Pancreas (tissue), 10 donors: Measurements from ENCODE around the gene RING1. TPM values are rescaled to one million over a fixed set of nuclear protein-coding genes. Genes with fewer than 3 reads are reported as not detected.

Source experiments
- ATAC-seq, 4 donors: fragments of 200-7000 bp; cut with Tn5 transposase; one replicate each; pipeline versions ENCODE4 v1.8.0 to v1.9.1; 2020; ENCODE audit warnings: mild to moderate bottlenecking in 4 of 4, moderate library complexity in 4 of 4
- DNase-seq, 6 donors: peaks; one replicate each; pipeline ENCODE4 v3.0.0-alpha.2; 2020
- FAIRE-seq: peaks from 2 replicates; lab custom pipeline; 2012; peaks lifted over from hg19 to GRCh38; lab: Jason Lieb, UNC
- H3K27ac ChIP-seq, 4 donors: fragments of 200-600 bp; sonication (generic); 1 replicate in 3 of 4; 2 replicates in 1 of 4; pipeline versions ENCODE4 v1.5.0 to v1.8.0; 2020
- H3K27me3 ChIP-seq, 4 donors: fragments of 200-600 bp; one replicate each; pipeline ENCODE4 v1.8.0; 2021
- H3K36me3 ChIP-seq, 3 donors: fragments of 200-600 bp; sonication (generic) in 1 of 3; one replicate each; pipeline versions ENCODE4 v1.5.0 to v1.8.0; 2020 to 2021
- H3K4me1 ChIP-seq, 3 donors: fragments of 200-600 bp; one replicate each; pipeline ENCODE4 v1.8.0; 2021
- H3K4me3 ChIP-seq, 4 donors: fragments of 200-600 bp; sonication (generic) in 2 of 4; one replicate each; pipeline versions ENCODE4 v1.5.0 to v1.8.0; 2020 to 2021
- H3K9me3 ChIP-seq, 4 donors: fragments of 200-600 bp; one replicate each; pipeline ENCODE4 v1.8.0; 2021
- WGBS, 2 donors: extraction: QIAGEN DNeasy Blood & Tissue Kit; methylation state at CpG; one replicate each; pipeline ENCODE4 v1.1.7; 2013; 5-methylcytosine and 5-hydroxymethylcytosine counted together
- intact Hi-C, 3 donors: fragments of 100-400 bp; cut with DNase I; formaldehyde crosslinking; loops; one replicate each; pipeline versions ENCODE4 v1.11.1 to v1.14.2; 2022
- polyA plus RNA-seq, 2 donors: library from polyadenylated mRNA; stranded (reverse); fragments of 200-250 nt; gene quantifications; one replicate each; pipeline ENCODE4 v1.2.3, GENCODE V29; 2013
- total RNA-seq, 6 donors: library from RNA; stranded (reverse); fragmentation: NEBNext Ultra II Directional in 4 of 6; extraction: Animal tissue kit (Norgen Biotek cat#: 25700) in 4 of 6; gene quantifications; one replicate each; pipeline versions ENCODE4 v1.2.1 to v1.2.4, GENCODE V29; 2021 to 2023
- TF ChIP-seq, protein P1 (sequence below), 4 donors: fragments of 200-600 bp; sonication (generic) in 3 of 4; IDR thresholded peaks; one replicate each; pipeline versions ENCODE4 v1.5.0 to v1.8.0; 2021; ENCODE audit warnings: antibody characterized with exemption in 4 of 4
- donor health status: healthy with polysubstance abuse.
- donor health status: DM: no; HTN: no; CAD: no; lungs with moderate emphysema.
- donor health status: DM: no; HTN: no; CAD: no.
- donor health status: control.
- donor health status: control.
- donor health status: Bipolar disorder and iron deficiency.
- donor health status: DM: yes; HTN: yes; CAD: no.
- donor health status: DM: no; HTN: no; CAD: no.
- donor health status: DM: no; HTN: no; CAD: no.
- donor health status: DM: yes; HTN: yes; CAD: no.

Gene RING1
- total and polyA plus RNA-seq, 8 donors: 15.0 to 57.6 (median 22.1) TPM

GRCh38 chr6:33172688-33173534, 35.4 kb upstream of the RING1 start:
- FAIRE-seq: no peak
- 44 to 45% methylated on average over 16 of the region's 16 CpGs for WGBS, 2 donors
- H3K27ac ChIP-seq: no peak overlapping the region
- TF ChIP-seq, protein P1, sequence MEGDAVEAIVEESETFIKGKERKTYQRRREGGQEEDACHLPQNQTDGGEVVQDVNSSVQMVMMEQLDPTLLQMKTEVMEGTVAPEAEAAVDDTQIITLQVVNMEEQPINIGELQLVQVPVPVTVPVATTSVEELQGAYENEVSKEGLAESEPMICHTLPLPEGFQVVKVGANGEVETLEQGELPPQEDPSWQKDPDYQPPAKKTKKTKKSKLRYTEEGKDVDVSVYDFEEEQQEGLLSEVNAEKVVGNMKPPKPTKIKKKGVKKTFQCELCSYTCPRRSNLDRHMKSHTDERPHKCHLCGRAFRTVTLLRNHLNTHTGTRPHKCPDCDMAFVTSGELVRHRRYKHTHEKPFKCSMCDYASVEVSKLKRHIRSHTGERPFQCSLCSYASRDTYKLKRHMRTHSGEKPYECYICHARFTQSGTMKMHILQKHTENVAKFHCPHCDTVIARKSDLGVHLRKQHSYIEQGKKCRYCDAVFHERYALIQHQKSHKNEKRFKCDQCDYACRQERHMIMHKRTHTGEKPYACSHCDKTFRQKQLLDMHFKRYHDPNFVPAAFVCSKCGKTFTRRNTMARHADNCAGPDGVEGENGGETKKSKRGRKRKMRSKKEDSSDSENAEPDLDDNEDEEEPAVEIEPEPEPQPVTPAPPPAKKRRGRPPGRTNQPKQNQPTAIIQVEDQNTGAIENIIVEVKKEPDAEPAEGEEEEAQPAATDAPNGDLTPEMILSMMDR (IDR thresholded peaks at IDR 0.05): peak in 3 of 4 donors; percentile 9 to 18 (median 13)
- H3K4me3 ChIP-seq: no peak overlapping the region
- no peak for DNase-seq
- peak in 3 of 4 donors; percentile 54 to 84 (median 56) for ATAC-seq
- no peaks in the 10 kb centered on the region for H3K36me3 ChIP-seq
- intact Hi-C loops: no loop called here
- H3K4me1 ChIP-seq: no peaks in the 10 kb centered on the region
- H3K9me3 ChIP-seq: no peaks in the 10 kb centered on the region
- H3K27me3 ChIP-seq: no peaks in the 10 kb centered on the region

DNA sequence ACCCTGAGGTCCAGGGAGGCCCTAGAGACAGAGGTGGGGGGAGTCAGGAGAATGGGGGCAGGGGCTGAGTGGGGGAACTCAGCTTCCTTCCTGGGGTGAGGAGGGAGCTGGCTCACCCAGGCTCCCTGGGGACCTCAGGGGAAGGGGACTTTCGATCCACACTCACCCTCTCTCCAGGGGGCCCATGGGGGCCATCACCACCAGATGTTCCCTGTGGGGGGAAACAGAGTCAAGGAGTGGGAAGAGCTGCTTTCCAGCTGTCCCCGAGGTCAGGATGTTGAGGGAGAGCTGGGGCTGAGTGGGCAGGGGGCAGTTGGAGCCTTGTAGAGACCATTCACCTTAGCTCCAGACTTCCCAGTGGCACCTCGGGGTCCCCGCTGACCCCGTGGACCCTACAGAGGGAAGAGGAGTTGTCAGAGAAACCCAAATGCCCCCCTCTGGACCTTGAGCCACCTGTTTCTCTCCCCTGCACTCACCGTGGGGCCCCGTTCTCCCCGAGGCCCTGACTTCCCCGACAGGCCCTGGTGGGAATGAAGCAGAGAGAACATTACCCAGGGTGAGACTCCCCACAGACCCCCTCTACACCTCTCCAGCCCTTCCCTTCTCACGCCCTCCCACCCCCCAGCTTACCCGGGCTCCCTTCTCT, 34.6 kb upstream of the RING1 start:
- DNase-seq (no peak), FAIRE-seq (no peak), ATAC-seq (no peak)
- Histone ChIP-seq H3K36me3 (no peaks in the 10 kb centered on the region), H3K4me1 (no peaks in the 10 kb centered on the region), H3K27me3 (no peaks in the 10 kb centered on the region), H3K27ac (no peak overlapping the region), H3K9me3 (no peaks in the 10 kb centered on the region), H3K4me3 (no peak overlapping the region)
- intact Hi-C loops: no loop called here
- TF ChIP-seq, protein P1 (IDR thresholded peaks at IDR 0.05): no peak
- WGBS, 2 donors: 46 to 52% methylated on average over 11 of the region's 11 CpGs

DNA sequence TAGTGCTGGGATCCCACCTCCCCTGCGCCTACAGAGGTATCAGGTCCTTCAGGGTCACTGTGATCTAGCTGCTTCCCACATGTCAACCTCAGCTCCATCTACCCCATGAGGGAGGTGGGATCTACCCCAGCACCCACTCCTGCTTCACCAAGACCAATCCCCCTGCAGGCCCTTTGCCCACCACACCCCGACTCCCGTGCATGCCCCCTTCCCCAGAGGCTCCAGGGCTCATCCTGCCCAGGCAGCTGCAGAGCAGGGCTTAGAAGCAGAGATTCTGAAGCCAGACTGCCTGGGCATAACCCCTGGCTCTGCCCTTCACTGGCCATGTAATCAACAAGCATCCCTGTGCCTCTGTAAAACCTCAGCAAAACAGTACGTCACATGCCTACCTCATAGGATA, 33.5 kb upstream of the RING1 start:
- ATAC-seq: no peak
- H3K4me1 ChIP-seq: no peaks in the 10 kb centered on the region
- H3K36me3 ChIP-seq: no peaks in the 10 kb centered on the region
- no peak for FAIRE-seq
- no peaks in the 10 kb centered on the region for H3K27me3 ChIP-seq
- no peaks in the 10 kb centered on the region for H3K9me3 ChIP-seq
- no peak overlapping the region for H3K27ac ChIP-seq
- DNase-seq: no peak
- intact Hi-C loops: no loop called here
- 77 to 80% methylated on average over 4 of the region's 4 CpGs for WGBS, 2 donors
- TF ChIP-seq, protein P1 (IDR thresholded peaks at IDR 0.05): no peak
- H3K4me3 ChIP-seq: no peak overlapping the region

GRCh38 chr6:33175436-33176069, 32.7 kb upstream of the RING1 start:
- DNase-seq (no peak), FAIRE-seq (no peak)

More at GRCh38 chr6:33175436-33176069, 32.7 kb upstream of the RING1 start:
- Histone ChIP-seq H3K4me3 (no peak overlapping the region), H3K36me3 (no peaks in the 10 kb centered on the region), H3K27me3 (no peaks in the 10 kb centered on the region), H3K27ac (no peak overlapping the region), H3K4me1 (no peaks in the 10 kb centered on the region), H3K9me3 (no peaks in the 10 kb centered on the region)
- intact Hi-C loops: no loop called here
- TF ChIP-seq, protein P1 (IDR thresholded peaks at IDR 0.05): no peak
- ATAC-seq: no peak
- WGBS, 2 donors: 55 to 62% methylated on average over 10 of the region's 10 CpGs
